Measurements from ENCODE around the gene TCN2. TPM values are rescaled to one million over a fixed set of nuclear protein-coding genes. Genes with fewer than 3 reads are reported as not detected.

Gene TCN2
- total and polyA plus RNA-seq, 12 donors = 8.9 to 46.8 (median 14.8) TPM

- H3K9me3 ChIP-seq = no peaks in the 10 kb centered on the region
- no peak overlapping the region for H3K27ac ChIP-seq
- H3K4me1 ChIP-seq = peaks cover 0 to 3% (median 0%) of the 10 kb centered on the region in 9 donors
- no peaks in the 10 kb centered on the region for H3K27me3 ChIP-seq
- peaks cover 0 to 8% (median 0%) of the 10 kb centered on the region in 9 donors for H3K36me3 ChIP-seq
- DNase-seq = no peak
- intact Hi-C loops (cut with DNase I) = no loop called here
- 79 to 81% methylated on average over 3 of the region's 3 CpGs for WGBS, 2 donors
- ATAC-seq = no peak
- no peak overlapping the region for H3K4me3 ChIP-seq
- TF ChIP-seq CTCF (IDR thresholded peaks at IDR 0.05) = no peak
Measured at GRCh38 chr22:30655532-30655931, 48.6 kb downstream of the TCN2 start.

GRCh38 chr22:30662040-30662439, 55.1 kb downstream of the TCN2 start:
- WGBS, 2 donors = 91 to 93% methylated on average over 4 of the region's 4 CpGs
- Histone ChIP-seq H3K27ac (no peak overlapping the region), H3K4me1 (peaks cover 0 to 14% (median 10%) of the 10 kb centered on the region in 9 donors)

GRCh38 chr22:30664798-30665197, 57.8 kb downstream of the TCN2 start:
- H3K4me1 ChIP-seq = peaks cover 0 to 22% (median 16%) of the 10 kb centered on the region in 9 donors
- peaks cover 0 to 9% (median 0%) of the 10 kb centered on the region in 7 donors for H3K27me3 ChIP-seq
- H3K27ac ChIP-seq = no peak overlapping the region
- ATAC-seq (no peak), DNase-seq (no peak)
- intact Hi-C loops (cut with DNase I) = no loop called here
- H3K4me3 ChIP-seq = no peak overlapping the region
- H3K36me3 ChIP-seq = peaks cover 0 to 43% (median 11%) of the 10 kb centered on the region in 9 donors
- H3K9me3 ChIP-seq = no peaks in the 10 kb centered on the region
- TF ChIP-seq CTCF (IDR thresholded peaks at IDR 0.05) = no peak
- WGBS, 2 donors = 97 to 99% methylated on average over 13 of the region's 13 CpGs

More at GRCh38 chr22:30662040-30662439, 55.1 kb downstream of the TCN2 start:
- Histone ChIP-seq H3K27me3 (no peaks in the 10 kb centered on the region), H3K36me3 (peaks cover 0 to 43% (median 11%) of the 10 kb centered on the region in 9 donors), H3K9me3 (no peaks in the 10 kb centered on the region), H3K4me3 (no peak overlapping the region)
- TF ChIP-seq CTCF (IDR thresholded peaks at IDR 0.05) = no peak
- intact Hi-C loops (cut with DNase I) = no loop called here
- no peak for ATAC-seq
- DNase-seq = no peak

- Histone ChIP-seq H3K27ac (no peak overlapping the region), H3K4me3 (no peak overlapping the region), H3K9me3 (no peaks in the 10 kb centered on the region), H3K27me3 (peaks cover 0 to 9% (median 0%) of the 10 kb centered on the region in 7 donors), H3K4me1 (peaks cover 0 to 22% (median 16%) of the 10 kb centered on the region in 9 donors), H3K36me3 (peaks cover 0 to 38% (median 7%) of the 10 kb centered on the region in 9 donors)
- WGBS, 2 donors = 90 to 91% methylated on average over 2 of the region's 2 CpGs
- no peak for ATAC-seq
- DNase-seq = no peak
- TF ChIP-seq CTCF (IDR thresholded peaks at IDR 0.05) = no peak
- intact Hi-C loops (cut with DNase I) = no loop called here
Measured at GRCh38 chr22:30665266-30665665, 58.3 kb downstream of the TCN2 start.
